ENCODE measurements around the gene ASB7.
"Not testable (repeated sequence)": the region's sequence is repeated elsewhere in the genome, so short reads cannot be mapped to it uniquely, and the experiment has no call there.

ASB7 gene

DNA sequence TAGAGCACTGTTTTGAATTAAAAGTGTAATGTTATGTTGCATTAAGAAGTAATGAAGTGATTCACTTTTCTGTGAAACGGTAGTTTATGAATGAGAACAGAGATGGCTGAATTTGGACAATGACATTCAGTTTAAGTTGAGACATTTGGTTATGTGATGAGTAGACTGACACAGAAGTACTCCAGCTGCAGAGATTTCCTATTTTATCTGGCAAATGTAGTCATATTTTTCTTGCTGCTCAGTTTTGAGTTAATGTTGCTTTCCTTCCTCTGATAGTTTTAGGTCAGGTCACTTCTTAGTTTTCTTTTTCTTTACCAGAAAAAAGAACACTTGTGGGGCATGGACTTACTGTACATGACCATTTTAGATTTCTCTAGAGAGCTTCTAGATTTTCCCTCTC is 51.2 kb downstream of the ASB7 start:
- DNase-seq = no peak

- DNase-seq = no peak
Observed at GRCh38 chr15:100658895-100659294, 56.5 kb downstream of the ASB7 start.

- no peak for DNase-seq
Observed at GRCh38 chr15:100661156-100661555, 58.8 kb downstream of the ASB7 start.

DNA sequence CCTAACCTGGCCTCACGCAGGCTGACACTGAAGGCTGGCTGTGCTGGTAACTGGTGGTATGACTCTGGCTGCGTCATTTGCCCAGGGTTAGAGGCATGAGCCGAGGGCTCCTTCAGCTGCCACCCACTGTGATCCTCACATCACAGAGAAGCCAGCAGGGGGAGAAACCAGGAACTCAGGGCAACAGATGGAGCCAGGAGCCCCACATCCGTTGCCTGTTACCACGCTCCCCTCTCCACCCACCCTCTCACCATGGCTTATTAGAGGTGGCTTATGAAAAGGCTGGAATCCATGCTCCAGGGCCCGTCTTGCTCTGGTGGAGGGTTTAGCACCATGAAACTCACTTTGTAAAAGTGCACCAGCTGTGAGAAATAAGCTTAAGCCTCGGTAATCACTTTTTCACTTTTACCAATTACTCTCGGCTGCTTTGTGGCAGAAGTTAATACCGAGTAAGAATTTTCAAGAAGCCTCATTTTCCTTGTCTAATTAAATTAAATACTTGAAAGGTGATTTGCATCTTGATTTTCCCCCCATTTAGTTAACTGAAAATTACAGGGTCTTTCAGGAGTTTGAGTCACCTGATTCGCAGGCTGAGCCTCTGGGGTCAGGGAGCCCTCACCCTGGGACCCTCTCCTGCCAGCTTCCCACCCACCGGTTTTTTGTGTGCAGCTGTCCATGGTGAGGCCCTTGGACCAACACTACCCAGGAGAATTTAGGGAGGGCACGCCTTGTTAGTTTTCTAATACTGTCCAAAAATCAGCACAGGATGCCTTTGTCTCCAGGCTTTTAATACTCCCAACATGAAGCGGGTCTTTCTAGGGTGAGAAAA is 60.9 kb downstream of the ASB7 start:
- DNase-seq = no peak

DNA sequence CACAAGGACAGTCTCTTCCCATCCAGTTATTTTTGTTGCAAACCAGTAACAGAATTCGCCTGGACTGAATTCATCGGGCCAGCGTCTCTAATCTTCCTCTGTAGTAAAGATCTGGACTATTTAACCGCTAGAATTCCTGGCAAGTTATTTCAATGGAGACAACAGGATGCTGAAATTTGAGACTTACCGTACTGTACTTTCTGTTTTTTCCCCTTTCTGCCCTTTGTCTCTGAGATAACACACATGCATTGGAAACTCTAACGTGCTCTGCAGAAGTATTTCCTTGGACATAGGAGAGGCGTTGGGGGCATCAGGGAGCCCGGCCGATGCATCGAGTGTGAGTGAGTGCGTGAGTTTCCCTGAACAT is 61.5 kb downstream of the ASB7 start:
- no peak for DNase-seq

GRCh38 chr15:100665570-100665969 is 63.2 kb downstream of the ASB7 start:
- no peak for DNase-seq

DNA sequence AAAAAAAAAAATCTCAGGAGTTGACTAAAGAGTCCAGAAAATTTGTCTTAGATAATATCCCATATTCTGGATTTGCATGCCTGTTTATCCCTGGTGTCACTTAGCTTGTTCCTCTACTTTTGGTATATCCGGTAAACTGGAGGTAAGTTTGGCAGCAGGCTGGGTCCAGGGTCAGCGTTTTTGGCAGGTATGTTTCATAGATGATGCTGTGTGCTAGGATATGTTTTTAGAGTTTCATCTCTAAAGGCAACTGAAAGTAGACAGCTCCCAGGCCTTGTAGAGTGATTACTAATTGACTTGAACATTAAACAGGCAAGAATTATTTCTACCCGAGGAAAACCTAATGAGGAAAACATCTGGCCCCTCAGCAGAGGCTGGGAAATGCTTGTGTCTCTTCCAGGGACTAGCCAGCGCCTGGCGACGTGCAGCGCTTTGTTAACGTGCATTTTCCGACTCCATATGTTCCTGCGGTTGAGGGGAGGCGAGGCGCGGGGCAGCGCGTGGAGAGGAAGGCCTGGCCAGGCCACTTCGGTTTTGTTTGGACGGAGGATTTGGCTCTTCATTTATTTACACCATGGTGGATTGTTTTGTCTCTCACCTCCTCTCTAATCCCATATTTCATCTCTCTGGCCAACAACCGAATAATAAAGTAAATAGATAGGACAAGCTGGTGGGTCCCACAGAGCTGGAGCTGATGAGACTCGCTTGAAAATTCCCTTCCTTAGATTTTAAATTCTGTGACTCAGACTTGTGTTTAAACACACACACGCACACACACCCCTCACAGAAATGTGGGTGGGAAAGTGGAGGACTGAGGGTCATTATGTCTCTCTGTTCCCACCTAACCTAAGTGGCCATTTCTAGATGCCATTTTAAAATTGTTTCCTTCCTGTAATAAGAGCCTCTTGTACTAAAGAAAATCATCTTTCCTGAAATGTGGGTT is 65.3 kb downstream of the ASB7 start:
- DNase-seq = no peak

GRCh38 chr15:100668348-100668745 is 66.0 kb downstream of the ASB7 start:
- no peak for DNase-seq

DNA sequence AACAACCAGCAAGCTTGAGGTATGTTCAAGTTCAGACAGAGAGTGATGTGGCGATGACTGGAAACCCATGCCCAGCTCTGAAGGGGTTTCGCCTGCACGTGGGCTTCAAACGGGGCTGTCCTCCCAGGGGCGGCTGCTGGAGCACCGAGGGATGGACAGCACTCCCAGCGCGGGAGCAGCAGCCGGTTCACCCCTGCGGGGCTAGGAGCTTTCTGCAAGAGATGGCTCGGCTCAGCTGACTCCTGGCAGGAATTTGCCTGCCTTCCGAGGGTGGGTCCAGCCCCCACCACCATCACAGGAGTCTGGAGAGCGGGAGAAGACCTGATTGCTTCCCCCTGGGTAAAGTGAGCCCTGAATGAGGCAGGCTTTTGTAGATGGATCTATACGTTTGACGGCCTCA is 66.9 kb downstream of the ASB7 start:
- no peak for DNase-seq

DNA sequence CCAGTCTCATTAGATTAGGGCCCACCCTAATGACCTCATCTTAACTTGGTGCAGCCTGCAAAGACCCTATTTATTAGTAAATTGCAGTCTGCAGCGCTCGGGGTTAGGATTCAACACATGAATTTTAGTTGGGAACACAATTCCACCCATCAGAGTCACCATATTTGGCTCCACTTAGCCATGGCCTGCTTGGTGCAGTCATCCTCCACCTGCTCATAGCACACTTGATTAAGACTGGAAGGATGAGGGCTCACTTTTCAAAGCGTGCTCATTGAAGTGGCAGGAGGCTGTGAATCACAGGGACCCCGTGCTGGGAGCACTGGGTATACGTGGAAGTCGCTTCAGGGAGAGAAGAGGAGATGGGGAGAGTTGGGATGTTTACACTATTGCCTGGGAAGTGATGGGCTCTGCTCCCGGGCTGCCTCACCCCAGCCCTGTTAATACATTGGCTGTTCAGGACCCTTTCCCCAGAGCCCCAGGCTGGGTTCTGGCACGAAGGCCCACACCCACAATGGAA is 68.2 kb downstream of the ASB7 start:
- no peak for DNase-seq

- no peak for DNase-seq
Observed at GRCh38 chr15:100671124-100671680, 68.8 kb downstream of the ASB7 start.

GRCh38 chr15:100671858-100672543 is 69.6 kb downstream of the ASB7 start:
- no peak for DNase-seq

DNA sequence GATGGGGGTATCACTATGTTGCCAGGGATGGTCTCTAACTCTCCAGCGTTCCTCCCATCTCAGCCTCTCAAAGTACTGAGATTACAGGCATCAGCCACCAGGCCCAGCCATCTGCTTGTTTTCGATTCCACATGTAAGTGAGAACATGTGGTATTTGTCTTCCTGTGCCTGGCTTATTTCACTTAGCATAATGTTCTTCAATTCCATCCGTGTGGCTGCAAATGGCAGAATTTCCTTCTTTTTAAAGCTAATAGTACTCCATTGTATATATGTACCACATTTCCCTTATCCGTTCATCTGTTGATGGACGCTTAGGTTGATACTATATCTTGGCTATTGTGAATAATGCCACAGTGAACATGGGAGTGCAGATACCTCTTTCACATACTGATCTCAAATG is 70.6 kb downstream of the ASB7 start:
- DNase-seq = no peak

DNA sequence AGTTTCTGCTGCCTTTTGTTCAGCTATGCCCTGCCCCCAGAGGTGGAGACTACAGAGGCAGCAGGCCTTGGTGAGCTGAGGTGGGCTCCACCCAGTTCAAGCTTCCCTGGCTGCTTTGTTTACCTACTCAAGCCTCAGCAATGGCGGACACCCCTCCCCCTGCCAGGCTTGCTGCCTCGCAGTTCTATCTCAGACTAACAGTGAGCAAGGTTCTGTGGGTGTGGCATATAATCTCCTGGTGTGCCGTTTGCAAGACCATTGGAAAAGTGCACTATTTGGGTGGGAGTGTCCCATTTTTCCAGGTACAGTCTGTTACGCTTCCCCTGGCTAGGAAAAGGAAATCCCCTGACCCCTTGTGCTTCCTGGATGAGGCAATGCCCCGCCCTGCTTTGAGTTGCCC is 76.8 kb downstream of the ASB7 start:
- DNase-seq = not testable (repeated sequence)

DNA sequence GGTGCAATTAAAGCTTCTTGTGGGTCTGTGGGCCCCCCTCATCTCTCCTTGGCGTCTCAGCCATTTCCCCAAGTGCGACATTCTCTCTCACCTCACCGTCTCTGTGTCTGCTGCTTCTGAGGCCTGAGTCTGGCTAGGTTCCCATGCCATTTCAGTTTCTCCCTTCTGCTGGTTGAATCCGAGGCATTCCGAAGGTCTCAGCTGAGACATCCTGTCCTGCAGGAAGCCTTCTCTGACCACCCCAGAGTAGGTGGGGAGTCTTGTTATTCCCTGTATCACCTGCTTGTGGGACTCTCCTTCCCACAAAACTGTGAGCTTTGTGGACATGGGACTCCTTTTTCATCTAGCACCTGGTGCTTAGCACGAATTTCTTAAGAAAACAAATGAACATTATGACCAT is 78.3 kb downstream of the ASB7 start:
- DNase-seq = no peak

DNA sequence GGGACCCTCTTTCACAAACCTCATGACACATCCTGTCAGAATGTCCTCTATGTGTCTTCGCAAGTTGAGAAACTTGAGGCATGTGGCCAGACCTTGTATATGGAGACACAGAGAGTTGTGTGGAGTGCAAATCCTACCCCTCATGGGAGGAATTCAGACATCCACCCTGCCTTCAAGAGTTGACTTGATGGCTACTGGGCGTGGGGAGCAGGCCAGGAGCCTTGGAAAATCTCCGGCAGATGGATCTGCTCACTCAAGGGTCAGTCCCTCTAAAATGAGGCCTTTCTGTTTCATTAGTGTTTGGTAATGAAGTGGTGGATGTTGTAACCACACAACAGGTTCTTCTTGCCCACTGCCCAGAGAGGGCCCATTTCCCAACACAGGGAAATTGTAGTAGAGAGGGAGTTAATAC is 79.0 kb downstream of the ASB7 start:
- no peak for DNase-seq

DNA sequence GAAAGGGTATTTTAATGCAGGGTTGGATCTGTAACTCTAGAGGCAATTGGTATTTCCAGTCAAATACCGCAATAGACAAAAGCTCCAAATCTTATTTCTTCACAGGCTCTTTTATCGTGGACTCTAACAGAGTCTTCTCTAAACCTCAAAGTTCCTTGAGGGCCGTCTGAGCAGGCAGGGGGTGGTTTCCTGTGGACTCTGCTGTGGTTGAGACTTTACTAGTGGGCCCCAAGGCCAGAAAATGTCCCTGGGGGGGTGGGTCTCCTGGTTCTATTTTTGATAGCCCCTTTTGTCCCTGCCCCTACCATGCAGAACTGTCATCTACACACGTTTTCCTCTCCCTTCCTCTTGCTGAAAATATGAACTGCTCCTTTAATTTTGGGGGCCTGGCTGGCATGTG is 80.1 kb downstream of the ASB7 start:
- no peak for DNase-seq

DNA sequence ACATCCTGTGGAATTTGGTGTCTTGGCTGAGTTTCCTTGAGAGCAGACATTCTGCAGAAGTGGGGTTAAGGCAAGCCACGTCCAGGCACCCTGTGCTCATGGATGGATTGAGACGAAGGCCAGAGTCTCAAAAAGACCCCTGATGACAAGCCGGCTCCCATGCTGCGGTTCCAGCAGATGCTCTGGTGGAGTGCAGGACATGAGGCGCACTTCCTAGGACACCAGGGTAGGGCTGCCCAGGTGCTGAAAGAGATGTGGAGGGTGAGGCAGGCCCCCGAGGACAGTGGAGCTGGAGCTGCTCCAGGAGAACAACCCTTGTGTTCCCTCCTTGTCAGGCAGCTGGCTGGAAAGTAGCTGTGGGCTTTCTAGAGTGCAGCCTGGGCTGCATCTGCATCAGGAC is 81.0 kb downstream of the ASB7 start:
- no peak for DNase-seq

- no peak for DNase-seq
Observed at GRCh38 chr15:100684591-100684990, 82.2 kb downstream of the ASB7 start.

GRCh38 chr15:100686021-100686724 is 83.8 kb downstream of the ASB7 start:
- no peak for DNase-seq

- no peak for DNase-seq
Observed at GRCh38 chr15:100686725-100687473, 84.5 kb downstream of the ASB7 start.
